B cell (primary cell): ENCODE measurements around the gene SERP1.

Source experiments
- EZH2 ChIP-seq: IDR thresholded peaks from 2 replicates; pipeline ENCODE4 v1.6.1; 2012; ENCODE audit warnings: borderline replicate concordance, low read depth, mild to moderate bottlenecking, moderate library complexity, low read length; ENCODE audit not compliant: insufficient read depth, poor library complexity, severe bottlenecking
- TF ChIP-seq, protein P1 (sequence below): fragments of 200-600 bp; IDR thresholded peaks from one replicate; pipeline ENCODE4 v1.8.0; 2022; ENCODE audit warnings: antibody characterized with exemption, mild to moderate bottlenecking

DNA sequence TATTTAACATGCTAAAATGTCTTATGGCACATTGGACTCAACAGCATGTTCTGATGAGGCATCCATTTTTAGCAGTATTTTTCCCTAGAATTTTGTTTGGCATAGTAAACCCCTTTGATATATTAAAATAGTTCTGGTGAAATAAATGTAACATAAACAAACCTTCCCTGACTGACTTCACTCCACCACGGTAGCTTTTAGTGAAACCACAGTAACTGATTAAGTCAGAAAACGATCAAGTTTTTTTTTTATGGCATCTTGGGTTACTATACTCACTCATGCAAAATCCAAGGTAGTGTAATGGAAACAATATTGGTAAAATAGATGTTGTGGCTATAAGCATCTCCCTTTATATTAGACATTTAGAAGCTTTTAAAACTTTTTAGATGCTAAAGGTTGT, 2.8 kb downstream of the SERP1 start:
- TF ChIP-seq, protein P1, sequence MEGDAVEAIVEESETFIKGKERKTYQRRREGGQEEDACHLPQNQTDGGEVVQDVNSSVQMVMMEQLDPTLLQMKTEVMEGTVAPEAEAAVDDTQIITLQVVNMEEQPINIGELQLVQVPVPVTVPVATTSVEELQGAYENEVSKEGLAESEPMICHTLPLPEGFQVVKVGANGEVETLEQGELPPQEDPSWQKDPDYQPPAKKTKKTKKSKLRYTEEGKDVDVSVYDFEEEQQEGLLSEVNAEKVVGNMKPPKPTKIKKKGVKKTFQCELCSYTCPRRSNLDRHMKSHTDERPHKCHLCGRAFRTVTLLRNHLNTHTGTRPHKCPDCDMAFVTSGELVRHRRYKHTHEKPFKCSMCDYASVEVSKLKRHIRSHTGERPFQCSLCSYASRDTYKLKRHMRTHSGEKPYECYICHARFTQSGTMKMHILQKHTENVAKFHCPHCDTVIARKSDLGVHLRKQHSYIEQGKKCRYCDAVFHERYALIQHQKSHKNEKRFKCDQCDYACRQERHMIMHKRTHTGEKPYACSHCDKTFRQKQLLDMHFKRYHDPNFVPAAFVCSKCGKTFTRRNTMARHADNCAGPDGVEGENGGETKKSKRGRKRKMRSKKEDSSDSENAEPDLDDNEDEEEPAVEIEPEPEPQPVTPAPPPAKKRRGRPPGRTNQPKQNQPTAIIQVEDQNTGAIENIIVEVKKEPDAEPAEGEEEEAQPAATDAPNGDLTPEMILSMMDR, result no peak
- no peak for TF ChIP-seq EZH2
